HG03108 (cell line): ENCODE measurements around the gene WSB1.

Source experiments
- ATAC-seq: cut with Tn5 transposase; IDR thresholded peaks from one replicate; pipeline ENCODE4 v1.9.1; 2021; ENCODE audit warnings: moderate library complexity; ENCODE audit not compliant: unreplicated experiment

Gene WSB1

DNA sequence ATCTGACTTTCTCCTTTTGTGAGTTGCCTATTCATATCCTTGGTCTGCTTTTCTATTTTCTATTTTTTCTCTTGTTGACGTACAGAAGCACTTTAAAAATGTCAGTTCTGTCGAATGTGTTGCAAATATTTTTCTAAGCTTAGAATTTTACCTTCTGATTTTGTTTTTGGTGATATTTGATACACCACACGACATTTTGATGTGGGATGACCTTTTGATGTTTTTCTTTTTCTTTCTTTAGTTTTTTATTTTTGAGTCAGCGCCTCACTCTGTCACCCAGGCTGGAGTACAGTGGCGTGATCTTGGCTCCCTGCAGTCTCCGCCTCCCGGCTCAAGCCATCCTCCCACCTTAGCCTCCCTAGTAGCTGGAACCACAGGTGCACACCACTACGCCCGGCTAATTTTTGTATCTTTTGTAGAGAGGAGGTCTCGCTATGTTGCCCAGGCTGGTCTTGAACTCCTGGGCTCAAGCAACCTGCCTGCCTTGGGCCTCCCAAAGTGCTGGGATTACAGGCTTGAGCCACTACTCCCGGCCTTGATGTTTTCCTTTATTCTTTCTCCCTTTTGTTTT lies 39.6 kb downstream of the WSB1 start:
- no peak for ATAC-seq

DNA sequence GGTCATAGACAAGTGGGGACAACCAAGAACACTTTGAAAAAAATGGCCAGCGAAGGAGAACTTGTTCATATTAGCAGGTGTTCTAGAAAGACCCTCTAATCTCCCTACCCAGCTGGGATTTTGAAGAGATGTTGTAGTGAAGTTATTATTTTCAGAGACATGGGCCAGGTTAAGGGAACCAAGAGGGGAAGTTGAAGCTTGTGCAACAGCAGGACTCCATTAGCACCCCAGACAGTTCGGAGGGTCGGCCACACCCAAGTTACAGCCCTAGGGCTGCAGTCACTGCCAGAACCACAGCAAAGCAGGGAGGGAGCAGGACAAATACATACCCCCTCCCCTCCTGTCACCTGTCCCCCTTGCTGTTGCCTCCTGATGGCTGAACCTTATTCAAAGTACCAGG lies 42.3 kb downstream of the WSB1 start:
- ATAC-seq, result no peak

DNA sequence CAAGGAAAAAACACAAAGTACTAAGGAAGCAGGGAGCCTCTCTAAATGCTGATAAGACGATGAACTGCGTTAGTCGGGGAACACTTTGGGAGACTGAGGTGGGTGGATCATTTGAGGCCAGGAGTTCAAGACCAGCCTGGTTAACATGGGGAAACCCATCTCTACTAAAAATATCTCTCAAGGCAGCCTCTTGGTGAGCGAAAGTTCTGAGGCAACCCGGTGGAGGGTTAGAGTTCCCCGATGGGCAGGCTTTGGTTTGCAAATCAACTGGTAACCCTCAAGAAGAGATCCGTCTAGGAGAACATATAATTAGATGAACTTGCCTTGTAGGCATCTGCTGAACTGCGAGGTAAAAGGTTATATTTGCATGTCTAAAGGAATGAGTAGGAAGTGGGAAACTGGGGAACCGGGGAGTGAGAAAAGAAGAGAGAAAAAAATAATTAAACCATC lies 44.6 kb downstream of the WSB1 start:
- peak; percentile 48 for ATAC-seq

DNA sequence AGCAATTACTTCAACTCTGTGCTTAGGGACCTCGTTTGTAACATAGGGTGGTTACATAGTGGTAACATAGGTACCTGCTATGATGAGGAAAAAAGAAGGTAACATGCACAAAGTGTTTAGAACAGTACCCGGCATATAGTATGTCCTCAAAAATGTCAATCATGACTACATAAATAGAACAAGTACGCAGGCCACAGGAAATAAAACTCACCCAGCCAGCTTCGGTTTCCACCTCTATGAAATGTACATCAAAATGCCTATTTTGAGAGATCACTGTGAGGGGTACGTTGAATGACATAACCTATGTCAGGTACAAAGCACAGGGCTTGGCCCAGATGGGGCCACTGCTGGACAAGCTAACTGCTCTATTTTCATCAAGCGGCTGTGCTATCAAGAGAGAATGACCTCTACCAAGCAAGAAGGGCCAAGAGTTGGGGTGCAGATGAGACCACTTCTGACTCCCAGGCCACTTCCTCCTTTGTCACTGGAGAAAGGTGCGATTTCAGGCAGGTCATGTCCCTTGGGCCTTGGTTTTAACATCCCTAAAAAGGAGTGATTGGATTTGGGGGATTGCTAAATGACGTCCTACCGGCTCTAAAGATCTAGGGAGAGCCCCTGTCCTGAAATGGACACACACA lies 45.4 kb downstream of the WSB1 start:
- ATAC-seq, result peak; percentile 46

DNA sequence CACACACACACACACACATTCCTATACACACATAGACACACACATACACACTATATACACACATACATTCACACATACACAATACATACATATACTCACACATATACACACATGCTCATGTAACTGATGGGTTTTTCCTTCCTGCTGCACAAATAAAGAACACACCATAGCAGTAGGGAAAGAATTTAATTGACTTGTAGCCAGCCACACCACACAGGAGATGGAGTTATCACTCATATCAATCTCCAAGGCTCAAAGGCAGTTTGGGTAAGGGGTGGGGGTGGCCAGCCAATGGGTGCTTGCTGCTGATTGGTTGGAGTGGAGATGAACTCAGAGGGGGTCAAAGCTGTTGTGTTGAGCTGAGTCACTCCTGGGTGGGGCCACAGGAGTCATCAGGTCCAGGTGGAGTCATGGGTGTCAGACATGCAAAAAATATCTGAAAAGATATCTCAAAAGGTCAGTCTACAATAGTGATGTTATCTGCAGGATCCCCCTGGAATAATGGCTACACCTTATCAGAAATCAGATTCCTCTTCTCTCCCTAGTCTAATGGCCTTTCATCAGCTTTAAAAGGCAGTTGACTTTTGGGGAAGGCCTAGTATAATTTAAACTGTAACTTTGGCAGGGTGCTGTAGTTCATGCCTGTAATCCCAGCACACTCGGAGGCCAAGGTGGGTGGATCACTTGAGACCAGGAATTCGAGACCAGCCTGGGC lies 46.1 kb downstream of the WSB1 start:
- no peak for ATAC-seq

DNA sequence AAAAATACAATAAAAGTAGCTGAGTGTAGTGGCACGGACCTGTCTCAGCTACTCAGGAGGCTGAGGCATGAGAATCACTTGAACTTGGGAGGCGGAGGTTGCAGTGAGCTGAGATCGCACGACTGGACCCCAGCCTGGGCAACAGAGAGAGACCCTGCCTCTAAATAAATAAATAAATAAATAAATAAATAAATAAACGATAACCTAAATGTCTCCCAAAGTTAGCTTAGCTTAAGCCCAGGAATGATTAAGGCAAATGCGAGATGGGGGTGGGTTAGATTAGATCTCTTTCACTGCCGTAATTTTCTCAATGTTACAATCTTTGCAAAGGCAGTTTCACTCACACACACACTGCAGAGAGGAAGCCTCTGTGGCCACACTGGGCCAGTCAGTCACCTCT lies 46.7 kb downstream of the WSB1 start:
- no peak for ATAC-seq

DNA sequence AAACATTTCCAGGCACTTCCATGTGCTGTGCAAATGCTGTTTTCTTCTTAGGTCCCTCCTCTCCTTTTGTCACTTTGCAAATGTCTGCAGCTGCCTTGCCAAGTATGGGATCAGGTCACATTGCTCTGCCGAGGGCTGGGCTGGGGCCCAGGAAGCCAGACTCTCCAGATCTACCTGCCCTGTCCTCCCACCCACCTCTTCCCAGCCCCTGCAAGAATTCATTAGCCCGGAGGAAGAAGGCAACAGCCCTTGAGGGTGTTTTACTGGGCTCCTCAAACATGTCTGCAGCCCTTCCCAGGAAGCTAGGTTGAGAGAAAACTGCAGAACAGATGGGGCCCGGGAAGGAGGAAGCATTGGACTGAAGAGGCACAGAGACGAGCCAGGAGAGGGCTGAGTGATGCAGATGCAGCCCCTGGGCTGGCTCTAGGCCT lies 47.1 kb downstream of the WSB1 start:
- ATAC-seq, result no peak

DNA sequence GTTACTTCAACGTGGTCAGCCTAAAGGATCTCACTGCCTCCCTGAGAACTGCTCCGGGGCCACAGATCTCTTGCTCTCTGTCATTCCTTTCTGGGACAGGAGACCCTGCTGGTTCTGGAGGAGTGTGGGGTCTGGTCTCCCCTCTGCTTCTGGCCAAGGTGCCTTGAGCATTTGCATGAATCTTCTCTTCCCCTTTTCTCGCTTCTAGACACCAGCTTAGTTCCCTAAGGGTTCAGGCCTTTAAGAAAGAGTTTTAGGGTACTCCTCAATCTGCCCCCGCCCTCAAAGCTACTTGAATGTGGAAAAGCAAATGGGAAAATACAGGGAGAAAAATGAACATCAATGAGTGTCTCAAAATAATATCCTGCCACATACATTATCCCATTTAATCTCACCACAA lies 48.1 kb downstream of the WSB1 start:
- no peak for ATAC-seq

DNA sequence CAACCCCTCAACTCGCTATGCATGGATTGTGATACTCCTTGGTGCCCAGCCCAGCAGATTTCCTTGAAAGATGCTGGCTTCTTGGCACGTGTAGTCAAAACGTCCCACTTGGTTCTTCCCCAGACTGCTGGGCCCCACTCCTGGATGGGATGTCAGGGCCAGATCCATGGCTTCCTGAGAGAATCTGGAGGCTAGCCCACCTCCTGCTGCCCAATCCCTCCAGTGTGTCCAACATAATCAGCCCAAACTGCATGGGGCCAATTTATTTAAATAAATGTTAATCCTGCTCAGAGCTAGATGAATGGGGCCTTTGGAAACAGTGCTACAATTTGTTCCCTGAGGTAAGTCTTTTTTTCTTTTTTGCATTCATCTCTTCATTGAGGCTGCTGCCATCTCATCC lies 49.4 kb downstream of the WSB1 start:
- no peak for ATAC-seq

DNA sequence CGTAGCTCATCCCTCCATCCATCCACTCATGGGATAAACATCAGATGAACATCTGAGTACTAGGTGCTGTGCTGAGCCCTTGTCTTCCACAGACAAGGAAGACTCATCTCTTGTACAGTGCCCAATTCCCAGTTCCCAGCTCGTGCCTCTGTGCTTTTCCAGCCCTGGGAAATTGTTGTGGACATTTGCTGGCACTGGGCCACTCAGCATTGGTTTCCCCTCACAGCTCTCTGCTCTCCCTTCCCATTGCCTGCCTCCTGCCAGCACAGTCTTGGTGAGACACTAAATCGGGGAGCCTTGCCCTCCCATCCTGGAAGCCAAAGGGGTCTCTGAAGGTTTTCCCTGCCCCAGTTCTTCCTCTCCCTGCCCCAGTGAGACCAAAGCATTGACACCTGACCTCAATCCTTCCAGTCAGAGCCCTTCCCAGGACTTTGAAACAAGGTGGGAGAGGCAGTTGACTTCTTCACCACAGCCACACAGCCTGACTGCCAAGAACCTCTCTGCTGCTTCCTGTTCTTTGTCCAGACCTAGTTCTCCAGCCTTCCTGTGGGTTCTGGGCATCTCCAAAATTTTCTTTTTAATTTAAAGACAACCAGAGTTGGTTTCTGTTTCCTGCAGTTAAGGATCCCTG lies 50.2 kb downstream of the WSB1 start:
- ATAC-seq, result no peak

DNA sequence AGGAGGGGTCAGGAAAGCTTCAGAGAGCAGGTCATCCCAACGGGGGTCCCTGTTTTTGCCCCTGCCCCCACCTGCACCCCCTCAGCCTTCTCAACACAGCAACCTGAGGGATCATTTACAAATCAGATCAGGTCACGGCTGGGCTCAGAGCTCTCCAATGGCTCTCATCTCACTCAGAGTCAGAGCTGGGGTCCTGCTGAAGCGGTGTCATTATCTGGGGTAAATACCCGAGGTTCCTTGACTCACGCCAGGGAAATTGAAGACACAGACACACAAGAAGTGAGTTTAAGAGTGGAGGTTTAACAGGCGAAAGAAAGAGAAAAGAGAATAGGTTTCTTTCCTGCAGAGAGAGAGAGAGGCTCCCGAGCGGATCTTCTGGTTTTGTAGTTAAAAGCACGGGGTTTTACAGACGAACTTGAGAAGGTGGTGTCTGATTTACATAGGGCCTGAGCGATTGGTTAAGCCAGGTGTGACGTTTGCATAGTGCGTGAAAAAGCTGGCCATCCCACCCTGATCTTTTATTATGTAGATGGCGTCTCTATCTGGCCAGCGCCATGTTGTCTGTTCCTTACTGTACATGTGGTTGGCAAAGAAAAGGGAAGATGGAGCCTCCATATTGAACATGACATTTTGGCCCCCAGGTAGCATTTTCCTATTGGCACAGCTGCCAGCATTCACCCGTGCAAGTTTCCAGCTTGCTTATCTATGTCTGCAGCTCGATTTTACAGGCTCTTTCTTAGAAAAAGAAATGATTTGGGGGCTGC lies 51.4 kb downstream of the WSB1 start:
- ATAC-seq, result no peak

DNA sequence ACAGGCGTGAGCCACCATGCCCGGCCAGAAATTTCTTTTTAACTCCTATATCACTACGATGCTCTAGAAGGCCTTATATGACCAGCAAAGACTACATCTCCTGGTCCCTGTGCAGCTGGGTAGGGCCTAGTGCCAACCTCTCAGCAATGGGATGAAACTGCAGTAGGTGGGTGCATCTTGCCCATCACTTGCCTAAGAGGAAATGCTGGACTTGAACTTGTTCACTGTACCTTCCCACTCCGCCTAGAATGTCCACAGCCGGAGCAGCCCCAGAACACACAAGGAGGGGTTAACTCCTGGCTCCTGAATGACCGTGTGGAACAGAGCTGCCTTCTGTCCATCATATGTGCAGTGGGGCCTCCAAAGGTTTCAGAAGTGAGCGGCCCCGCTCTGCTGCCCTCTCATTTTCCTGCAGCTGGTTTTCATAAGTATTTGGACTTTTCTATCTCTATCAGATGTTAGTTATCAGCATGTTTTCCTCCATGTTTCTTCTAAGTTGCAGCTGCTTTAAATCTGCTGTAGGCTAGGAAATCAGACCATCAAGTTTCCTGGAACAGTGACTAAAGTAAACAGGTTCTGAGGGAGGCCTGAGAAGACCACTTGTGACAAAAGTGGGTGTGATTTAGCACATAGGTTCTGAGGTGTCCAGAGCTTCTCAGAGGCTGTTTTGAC lies 52.5 kb downstream of the WSB1 start:
- no peak for ATAC-seq

DNA sequence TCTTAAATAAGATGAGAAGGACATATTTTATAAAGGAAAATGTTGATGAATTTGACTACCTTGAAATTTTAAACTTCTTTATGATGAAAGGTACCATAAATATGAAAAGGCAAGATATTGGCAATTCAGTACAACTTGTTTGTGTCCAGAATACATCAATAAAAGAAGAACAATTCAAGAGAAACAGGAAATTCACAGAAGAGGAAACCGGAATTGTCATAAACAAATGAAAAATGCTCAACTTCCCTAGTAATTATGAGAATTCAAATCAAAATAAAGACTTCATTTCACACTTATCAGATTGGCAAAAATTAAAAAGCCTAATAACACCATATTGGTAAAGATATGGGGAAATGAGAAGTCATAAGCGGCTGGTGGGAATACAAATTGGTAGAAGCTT lies 54.3 kb downstream of the WSB1 start:
- ATAC-seq, result no peak

DNA sequence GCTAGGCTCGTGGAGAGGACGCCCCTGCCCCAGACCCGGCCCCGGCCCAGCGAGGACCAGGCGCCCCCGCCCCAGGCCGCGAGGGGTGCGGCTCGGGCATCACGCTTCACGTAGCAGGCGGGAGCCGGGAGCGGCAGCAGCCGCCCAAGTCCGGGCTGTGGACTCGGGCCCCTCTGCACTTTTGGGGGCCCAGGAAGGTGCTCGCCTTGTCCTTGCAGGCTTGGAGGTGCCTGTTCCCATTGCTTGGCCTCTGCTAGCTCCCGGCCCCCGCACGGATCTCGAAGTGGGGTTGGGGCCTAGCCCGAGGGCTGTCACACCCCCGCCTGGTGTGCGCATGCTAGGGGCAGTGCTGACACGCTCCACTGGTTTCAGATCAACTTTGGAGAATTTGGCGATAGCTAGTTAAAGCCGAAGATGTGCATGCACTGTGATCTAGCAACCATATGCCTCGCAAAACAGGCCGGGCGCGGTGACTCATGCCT lies 55.7 kb downstream of the WSB1 start:
- ATAC-seq, result no peak

DNA sequence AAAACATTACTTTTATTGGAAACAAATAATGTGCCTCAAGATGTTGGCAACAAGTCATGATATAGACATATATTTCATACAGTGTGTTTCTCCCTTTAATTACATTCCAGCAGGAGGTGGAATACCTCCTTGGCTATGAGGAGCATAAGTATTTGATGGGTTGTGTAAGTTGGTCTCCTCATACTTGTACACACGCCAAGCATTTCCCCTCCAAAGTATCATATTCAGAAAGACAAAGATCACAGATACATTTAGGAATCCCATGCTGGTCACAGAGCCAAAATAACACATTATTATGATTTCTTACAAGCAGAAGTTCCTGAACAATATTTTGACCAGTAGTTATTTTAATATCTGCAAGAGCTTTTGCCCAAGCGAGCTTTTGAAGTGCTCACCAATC lies 57.8 kb downstream of the WSB1 start:
- no peak for ATAC-seq

DNA sequence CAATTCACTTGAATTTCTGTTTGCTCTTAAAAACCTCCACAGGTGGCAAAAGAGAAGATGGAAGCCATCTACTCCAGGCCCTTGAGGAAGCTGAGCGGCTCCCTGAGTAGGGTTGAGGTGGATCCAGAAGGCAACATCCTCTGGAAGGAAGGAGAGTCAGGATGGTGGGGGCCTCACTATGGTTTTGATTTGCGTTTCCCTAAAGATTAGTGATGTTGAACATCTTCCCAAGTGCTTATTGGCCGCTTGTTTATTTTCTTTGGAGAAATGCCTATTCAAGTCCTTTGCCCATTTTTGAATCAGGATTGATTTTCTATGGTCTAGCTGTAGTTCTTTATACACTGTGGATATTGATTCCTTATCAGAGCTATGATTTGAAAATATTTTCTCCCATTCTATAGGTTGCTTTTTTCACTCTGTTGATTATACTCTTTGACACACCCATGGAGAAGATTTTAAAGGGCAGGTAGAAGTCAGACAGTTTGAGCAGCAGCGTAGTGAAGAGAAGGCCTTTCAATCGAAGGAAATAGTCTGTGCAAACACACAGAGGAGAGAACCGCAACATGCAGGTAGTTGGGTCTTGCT lies 58.6 kb downstream of the WSB1 start:
- ATAC-seq, result no peak

DNA sequence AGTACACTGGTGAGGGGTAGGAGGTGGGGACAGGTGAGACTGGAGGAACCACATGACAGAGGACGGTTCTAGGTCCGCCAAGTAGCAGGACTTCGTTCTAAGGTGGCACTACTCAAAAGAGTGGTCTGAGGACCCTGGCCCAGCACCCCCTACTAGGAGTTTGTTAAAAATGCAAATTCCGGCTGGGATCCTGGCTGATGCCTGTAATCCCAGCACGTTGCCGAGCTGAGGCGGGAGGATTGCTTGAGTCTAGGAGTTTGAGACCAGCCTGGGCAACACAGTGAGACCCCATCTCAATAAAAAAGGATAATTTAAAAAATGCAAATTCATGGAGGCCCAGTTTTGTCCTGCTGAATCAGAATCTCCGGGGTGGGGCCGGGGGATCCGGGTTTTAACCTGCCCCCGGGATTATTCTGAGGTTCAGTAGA lies 59.1 kb downstream of the WSB1 start:
- ATAC-seq, result no peak

DNA sequence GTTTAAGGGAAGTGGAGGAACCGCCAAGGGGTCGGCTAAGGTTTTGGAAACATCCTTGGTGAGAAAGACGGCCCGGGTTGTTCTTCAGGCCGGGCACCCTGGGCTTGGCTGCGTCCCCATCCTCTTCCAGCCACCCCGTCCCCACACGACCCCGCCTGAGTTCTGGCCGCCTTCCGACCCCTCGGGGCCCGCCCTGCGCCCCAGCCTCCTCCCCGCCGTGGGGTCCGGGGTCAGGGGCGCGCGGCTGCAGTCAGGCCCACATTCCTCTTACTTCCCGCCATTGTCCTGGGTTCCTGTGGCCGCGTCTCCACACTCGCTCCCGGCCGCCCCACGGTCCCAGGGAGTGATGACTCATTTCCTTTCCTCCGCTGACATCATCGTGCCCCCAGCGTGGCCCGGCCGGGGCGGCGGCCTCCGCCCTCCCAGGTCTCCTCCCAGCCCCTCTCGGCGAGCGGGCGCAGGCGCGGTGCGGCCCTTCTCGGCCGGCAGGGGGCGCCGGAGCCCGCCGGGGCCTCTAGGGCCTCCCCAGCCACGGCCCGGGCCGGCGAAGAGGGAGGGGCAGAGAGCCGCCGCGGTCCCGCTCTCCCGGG lies 59.6 kb downstream of the WSB1 start:
- peak; percentile 59 for ATAC-seq

DNA sequence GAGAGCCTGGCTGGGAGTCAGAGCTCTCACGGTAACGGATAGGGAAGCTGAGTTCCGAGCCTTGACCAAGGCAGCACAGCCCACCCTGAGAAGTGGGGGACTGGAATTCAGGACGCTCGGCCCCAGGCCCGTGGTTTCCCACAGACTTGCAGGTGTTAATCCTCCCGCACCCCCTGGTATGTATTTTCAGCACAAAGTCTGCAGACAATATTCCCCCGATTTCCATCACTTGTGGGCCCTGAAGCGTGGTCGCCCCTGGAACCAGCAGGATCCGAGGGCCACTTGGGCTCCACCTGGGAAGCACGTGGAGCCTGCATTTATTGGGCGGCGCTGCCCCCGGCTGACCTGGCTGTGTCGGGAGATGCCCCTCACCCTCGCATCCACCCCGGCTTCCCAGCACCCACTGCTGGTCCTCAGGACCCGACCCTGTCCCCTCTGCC lies 60.2 kb downstream of the WSB1 start:
- ATAC-seq, result no peak
